Fibroblast of the conjunctiva (primary cell): ENCODE data around the gene ZNF544.

Experiments used
- DNase-seq: peaks from one replicate; pipeline ENCODE4 v3.0.0-alpha.2; 2010; ENCODE audit warnings: low read depth

The ZNF544 gene

GRCh38 chr19:58228585-58229254 is at the start of gene ZNF544:
TSS of gene ZNF544 (plus strand) at chr19:58228914. CDS start at chr19:58244024, 15,110 bp downstream.
- DNase-seq = peak; percentile 32

GRCh38 chr19:58181902-58182576 is 46.7 kb upstream of the ZNF544 start:
- peak; percentile 14 for DNase-seq

- no peak for DNase-seq
Measured at GRCh38 chr19:58182577-58182988, 46.1 kb upstream of the ZNF544 start.

GRCh38 chr19:58182989-58183816 is 45.5 kb upstream of the ZNF544 start, which contains the start of gene ZNF274:
TSS of gene ZNF274 (plus strand) at chr19:58183061. CDS start at chr19:58183966, 905 bp downstream.
- DNase-seq = peak; percentile 88

GRCh38 chr19:58183817-58184215 is 44.9 kb upstream of the ZNF544 start:
- DNase-seq = no peak

GRCh38 chr19:58196901-58197616 is 31.7 kb upstream of the ZNF544 start:
- no peak for DNase-seq

GRCh38 chr19:58203814-58204475 is 24.8 kb upstream of the ZNF544 start:
- DNase-seq = no peak

- DNase-seq = no peak
Measured at GRCh38 chr19:58204566-58204965, 24.1 kb upstream of the ZNF544 start.

- no peak for DNase-seq
Measured at GRCh38 chr19:58209577-58209976, 19.1 kb upstream of the ZNF544 start.

GRCh38 chr19:58212336-58213074 is 16.2 kb upstream of the ZNF544 start:
- no peak for DNase-seq

GRCh38 chr19:58213075-58213369 is 15.7 kb upstream of the ZNF544 start:
- DNase-seq = no peak

- DNase-seq = no peak
Measured at GRCh38 chr19:58217069-58217481, 11.6 kb upstream of the ZNF544 start.

GRCh38 chr19:58217607-58218391 is 10.9 kb upstream of the ZNF544 start:
- no peak for DNase-seq

- no peak for DNase-seq
Measured at GRCh38 chr19:58218899-58219298, 9.8 kb upstream of the ZNF544 start.

- DNase-seq = no peak
Measured at GRCh38 chr19:58227964-58228584, 640 bp upstream of the ZNF544 start.

- peak; percentile 14 for DNase-seq
Measured at GRCh38 chr19:58229255-58229639, 533 bp downstream of the ZNF544 start.

GRCh38 chr19:58237324-58237723 is 8.6 kb downstream of the ZNF544 start:
- DNase-seq = no peak

GRCh38 chr19:58243351-58243750 is 14.6 kb downstream of the ZNF544 start:
- DNase-seq = no peak

- no peak for DNase-seq
Measured at GRCh38 chr19:58248886-58249285, 20.2 kb downstream of the ZNF544 start.
